Ovary (tissue), 9 donors: Measurements from ENCODE around the gene ATP13A2. TPM values are rescaled to one million over a fixed set of nuclear protein-coding genes. Genes with fewer than 3 reads are reported as not detected.

Experiments
- DNase-seq, 5 donors: peaks; one replicate each; pipeline ENCODE4 v3.0.0-alpha.2; 2019 to 2020
- H3K27ac ChIP-seq, 2 donors: fragments of 200-600 bp; one replicate each; pipeline versions ENCODE4 v1.5.1 to v1.8.0; 2019 to 2022
- H3K27me3 ChIP-seq: fragments of 200-600 bp; one replicate; pipeline ENCODE4 v1.8.0; 2022
- H3K36me3 ChIP-seq: fragments of 200-600 bp; sonication (generic); one replicate; pipeline ENCODE4 v1.5.1; 2019
- H3K4me1 ChIP-seq: one replicate; pipeline ENCODE4 v1.8.1; 2013; ENCODE audit warnings: mild to moderate bottlenecking, moderate library complexity; ENCODE audit not compliant: insufficient read depth
- H3K4me3 ChIP-seq: fragments of 200-600 bp; sonication (generic); one replicate; pipeline ENCODE4 v1.5.1; 2017
- H3K9me3 ChIP-seq, 2 donors: fragments of 200-600 bp in 1 of 2; sonication (generic) in 1 of 2; one replicate each; pipeline versions ENCODE4 v1.5.1 to v1.8.1; 2013 to 2019; ENCODE audit warnings: mild to moderate bottlenecking in 1 of 2, moderate library complexity in 1 of 2
- EP300 ChIP-seq: sonication (generic); formaldehyde crosslinking; IDR thresholded peaks from one replicate; pipeline ENCODE4 v1.6.1; 2017; ENCODE audit warnings: antibody characterized with exemption
- POLR2A ChIP-seq: fragments of 450-650 bp; IDR thresholded peaks from one replicate; pipeline ENCODE4 v1.6.1; 2017; ENCODE audit warnings: antibody characterized with exemption, mild to moderate bottlenecking, moderate library complexity
- WGBS, 3 donors: extraction: QIAGEN DNeasy Blood & Tissue Kit in 1 of 3; methylation state at CpG; one replicate each; pipeline versions ENCODE4 v1.1.5 to v1.1.7; 2013 to 2017; 5-methylcytosine and 5-hydroxymethylcytosine counted together
- intact Hi-C, 4 donors: fragments of 100-400 bp; cut with DNase I; formaldehyde crosslinking; loops; one replicate each; pipeline versions ENCODE4 v1.11.0 to v1.15.1; 2022 to 2023
- polyA plus RNA-seq, 2 donors: library from polyadenylated mRNA; stranded (reverse); fragments of 200-250 nt in 1 of 2; fragments of 350-450 nt in 1 of 2; fragmentation: Illumina TruSeq in 1 of 2; extraction: RNeasy Lipid Tissue Mini Kit (QIAGEN cat#74804) in 1 of 2; gene quantifications; one replicate each; pipeline ENCODE4 v1.2.3, GENCODE V29; 2013 to 2014
- total RNA-seq, 7 donors: library from RNA; depleted of rRNA in 2 of 7; stranded (reverse); fragments of >200 nt in 2 of 7; fragmentation: NEBNext Ultra II Directional in 3 of 7; extraction: Animal tissue kit (Norgen Biotek cat#: 25700) in 3 of 7; gene quantifications; one replicate each; pipeline versions ENCODE4 v1.1.0 to v1.2.4, GENCODE V29; 2016 to 2023
- TF ChIP-seq, protein P1 (sequence below), 3 donors: fragments of 450-650 bp in 2 of 3; fragments of 200-600 bp in 1 of 3; IDR thresholded peaks; one replicate each; pipeline versions ENCODE4 v1.5.1 to v1.8.0; 2016 to 2022; ENCODE audit warnings: antibody characterized with exemption in 3 of 3, mild to moderate bottlenecking in 1 of 3
- donor health status: DM: no; HTN: no; CAD: no; lungs with moderate emphysema.
- donor health status: DM: no; HTN: no; CAD: no.
- donor health status: Bipolar disorder and iron deficiency.
- donor health status: DM: yes; HTN: yes; CAD: no.
- donor health status: DM: no; HTN: no; CAD: no.
- donor health status: DM: yes; HTN: yes; CAD: no.

The ATP13A2 gene
- total and polyA plus RNA-seq, 9 donors: 8.8 to 24.1 (median 18.7) TPM

- intact Hi-C loops: loop anchor here in 1 of 4 donors (5.0 kb wide), 1 partner anchor 82 kb away; no protein-coding TSS in a partner anchor
- Histone ChIP-seq H3K27ac (no peak overlapping the region), H3K36me3 (no peaks in the 10 kb centered on the region), H3K9me3 (no peaks in the 10 kb centered on the region), H3K4me1 (no peaks in the 10 kb centered on the region), H3K4me3 (no peak overlapping the region), H3K27me3 (no peaks in the 10 kb centered on the region)
- DNase-seq: no peak
- TF ChIP-seq EP300 (no peak), POLR2A (no peak)
- TF ChIP-seq, protein P1, sequence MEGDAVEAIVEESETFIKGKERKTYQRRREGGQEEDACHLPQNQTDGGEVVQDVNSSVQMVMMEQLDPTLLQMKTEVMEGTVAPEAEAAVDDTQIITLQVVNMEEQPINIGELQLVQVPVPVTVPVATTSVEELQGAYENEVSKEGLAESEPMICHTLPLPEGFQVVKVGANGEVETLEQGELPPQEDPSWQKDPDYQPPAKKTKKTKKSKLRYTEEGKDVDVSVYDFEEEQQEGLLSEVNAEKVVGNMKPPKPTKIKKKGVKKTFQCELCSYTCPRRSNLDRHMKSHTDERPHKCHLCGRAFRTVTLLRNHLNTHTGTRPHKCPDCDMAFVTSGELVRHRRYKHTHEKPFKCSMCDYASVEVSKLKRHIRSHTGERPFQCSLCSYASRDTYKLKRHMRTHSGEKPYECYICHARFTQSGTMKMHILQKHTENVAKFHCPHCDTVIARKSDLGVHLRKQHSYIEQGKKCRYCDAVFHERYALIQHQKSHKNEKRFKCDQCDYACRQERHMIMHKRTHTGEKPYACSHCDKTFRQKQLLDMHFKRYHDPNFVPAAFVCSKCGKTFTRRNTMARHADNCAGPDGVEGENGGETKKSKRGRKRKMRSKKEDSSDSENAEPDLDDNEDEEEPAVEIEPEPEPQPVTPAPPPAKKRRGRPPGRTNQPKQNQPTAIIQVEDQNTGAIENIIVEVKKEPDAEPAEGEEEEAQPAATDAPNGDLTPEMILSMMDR (IDR thresholded peaks at IDR 0.05): no peak
- 87 to 98% (median 97%) methylated on average over 2 of the region's 2 CpGs for WGBS, 3 donors
Measured at GRCh38 chr1:17039522-17039921, 27.8 kb upstream of the ATP13A2 start.

GRCh38 chr1:17033481-17033880 lies 21.8 kb upstream of the ATP13A2 start:
- Histone ChIP-seq H3K4me3 (no peak overlapping the region), H3K27me3 (no peaks in the 10 kb centered on the region), H3K36me3 (no peaks in the 10 kb centered on the region), H3K4me1 (no peaks in the 10 kb centered on the region), H3K27ac (no peak overlapping the region), H3K9me3 (no peaks in the 10 kb centered on the region)
- no peak for DNase-seq
- WGBS, 3 donors: 84 to 90% (median 86%) methylated on average over 4 of the region's 4 CpGs
- TF ChIP-seq, protein P1 (IDR thresholded peaks at IDR 0.05): no peak
- TF ChIP-seq POLR2A (no peak), EP300 (no peak)
- intact Hi-C loops: no loop called here

- intact Hi-C loops: no loop called here
- Histone ChIP-seq H3K4me3 (no peak overlapping the region), H3K27ac (no peak overlapping the region), H3K27me3 (no peaks in the 10 kb centered on the region), H3K36me3 (no peaks in the 10 kb centered on the region), H3K9me3 (no peaks in the 10 kb centered on the region), H3K4me1 (no peaks in the 10 kb centered on the region)
- TF ChIP-seq POLR2A (no peak), EP300 (no peak)
- TF ChIP-seq, protein P1 (IDR thresholded peaks at IDR 0.05): no peak
- WGBS, 3 donors: 65 to 67% (median 65%) methylated on average over 3 of the region's 3 CpGs
- DNase-seq: no peak
Measured at GRCh38 chr1:17032741-17033140, 21.0 kb upstream of the ATP13A2 start.

DNA sequence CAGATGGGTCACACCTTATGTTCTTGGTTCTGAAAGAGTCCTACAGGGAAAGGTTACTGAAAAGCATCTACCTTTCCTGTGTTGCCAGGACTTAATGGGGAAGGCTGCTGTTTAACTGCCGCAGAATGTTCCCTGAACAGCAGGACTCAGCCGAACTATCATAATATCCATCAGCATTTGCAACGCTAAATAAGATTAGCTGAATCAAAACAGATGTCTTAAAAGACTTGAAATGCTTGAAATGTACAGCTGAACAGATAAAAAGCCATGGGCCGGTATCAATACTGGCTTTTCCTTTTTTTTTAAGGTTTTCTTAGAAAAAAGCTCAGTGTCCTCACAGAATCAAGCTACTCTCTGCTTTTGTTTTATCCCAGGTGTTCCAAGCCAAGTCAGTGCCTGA lies 19.7 kb upstream of the ATP13A2 start:
- no peaks in the 10 kb centered on the region for H3K9me3 ChIP-seq
- intact Hi-C loops: no loop called here
- no peaks in the 10 kb centered on the region for H3K4me1 ChIP-seq
- H3K36me3 ChIP-seq: no peaks in the 10 kb centered on the region
- TF ChIP-seq EP300: no peak
- TF ChIP-seq, protein P1 (IDR thresholded peaks at IDR 0.05): no peak
- TF ChIP-seq POLR2A: no peak
- H3K4me3 ChIP-seq: no peak overlapping the region
- 83 to 84% (median 83%) methylated on average over 4 of the region's 4 CpGs for WGBS, 3 donors
- no peaks in the 10 kb centered on the region for H3K27me3 ChIP-seq
- DNase-seq: no peak
- no peak overlapping the region for H3K27ac ChIP-seq
